CD4-positive, alpha-beta T cell treated with Interleukin-6 for 4 hours (primary cell): ENCODE results near the gene DUSP22.
"Not testable (repeated sequence)": the region's sequence is repeated elsewhere in the genome, so short reads cannot be mapped to it uniquely, and the experiment has no call there.

Source experiments
- DNase-seq: peaks from one replicate; pipeline ENCODE4 v3.0.0-alpha.2; 2020; ENCODE audit warnings: mixed read lengths

Gene DUSP22

GRCh38 chr6:280775-281468 lies 11.4 kb upstream of the DUSP22 start:
- DNase-seq = no peak

GRCh38 chr6:281469-282103 lies 10.7 kb upstream of the DUSP22 start:
- no peak for DNase-seq

DNA sequence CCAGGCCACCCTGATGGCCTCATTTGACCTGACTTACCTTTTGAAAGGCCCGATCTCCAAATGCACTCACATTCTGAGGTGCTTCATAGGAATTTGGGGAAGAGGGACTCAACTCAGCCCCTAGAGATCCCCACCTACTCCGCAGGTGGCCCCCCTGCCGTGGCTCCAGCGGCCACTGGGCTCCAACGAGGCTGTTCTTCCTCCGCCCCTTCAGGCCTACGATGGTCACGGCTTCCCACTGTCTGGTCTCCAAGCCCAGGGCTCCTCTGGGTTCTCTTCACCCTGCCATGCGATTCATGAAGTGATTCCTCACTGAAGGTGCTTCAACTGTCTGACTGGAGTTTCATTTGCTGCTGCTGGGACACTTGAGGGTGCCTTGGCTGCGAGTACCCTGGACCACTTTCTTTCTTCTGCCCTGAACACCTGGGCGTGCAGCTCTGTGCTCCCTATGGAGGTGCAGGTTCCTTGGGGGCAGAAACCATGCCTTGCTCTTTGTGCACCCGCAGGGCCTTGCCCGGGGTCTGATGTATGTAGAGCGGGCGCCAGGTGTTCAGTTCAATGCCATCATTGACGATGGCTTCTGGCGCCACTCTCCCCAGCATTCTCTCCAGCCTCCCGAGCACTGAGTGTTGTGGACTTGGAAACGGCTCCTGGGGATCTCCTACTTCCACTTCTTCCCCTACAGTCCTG lies 10.0 kb upstream of the DUSP22 start:
- no peak for DNase-seq

- no peak for DNase-seq
Observed at GRCh38 chr6:282867-283416, 9.3 kb upstream of the DUSP22 start.

DNA sequence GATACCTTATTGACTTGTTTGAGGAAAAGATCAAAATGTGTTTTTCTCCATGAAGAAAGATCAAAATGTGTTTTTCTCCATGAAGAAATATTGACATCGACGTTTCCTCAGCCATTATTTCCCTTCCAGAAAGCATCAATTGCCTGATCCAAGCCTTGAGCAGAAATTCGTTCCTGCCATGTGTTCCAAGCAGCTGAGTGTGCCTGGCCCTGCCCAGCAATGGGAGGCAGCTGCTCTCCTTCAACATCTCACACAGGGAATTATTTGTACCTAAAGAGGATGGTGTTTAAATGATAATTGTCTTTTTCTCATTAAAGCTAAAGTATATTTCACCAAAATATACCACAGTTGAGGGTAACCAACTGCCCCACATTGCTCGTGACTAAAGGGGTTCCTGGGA lies 7.8 kb upstream of the DUSP22 start:
- no peak for DNase-seq

- no peak for DNase-seq
Observed at GRCh38 chr6:285030-285771, 7.1 kb upstream of the DUSP22 start.

- not testable (repeated sequence) for DNase-seq
Observed at GRCh38 chr6:285902-286301, 6.4 kb upstream of the DUSP22 start.

DNA sequence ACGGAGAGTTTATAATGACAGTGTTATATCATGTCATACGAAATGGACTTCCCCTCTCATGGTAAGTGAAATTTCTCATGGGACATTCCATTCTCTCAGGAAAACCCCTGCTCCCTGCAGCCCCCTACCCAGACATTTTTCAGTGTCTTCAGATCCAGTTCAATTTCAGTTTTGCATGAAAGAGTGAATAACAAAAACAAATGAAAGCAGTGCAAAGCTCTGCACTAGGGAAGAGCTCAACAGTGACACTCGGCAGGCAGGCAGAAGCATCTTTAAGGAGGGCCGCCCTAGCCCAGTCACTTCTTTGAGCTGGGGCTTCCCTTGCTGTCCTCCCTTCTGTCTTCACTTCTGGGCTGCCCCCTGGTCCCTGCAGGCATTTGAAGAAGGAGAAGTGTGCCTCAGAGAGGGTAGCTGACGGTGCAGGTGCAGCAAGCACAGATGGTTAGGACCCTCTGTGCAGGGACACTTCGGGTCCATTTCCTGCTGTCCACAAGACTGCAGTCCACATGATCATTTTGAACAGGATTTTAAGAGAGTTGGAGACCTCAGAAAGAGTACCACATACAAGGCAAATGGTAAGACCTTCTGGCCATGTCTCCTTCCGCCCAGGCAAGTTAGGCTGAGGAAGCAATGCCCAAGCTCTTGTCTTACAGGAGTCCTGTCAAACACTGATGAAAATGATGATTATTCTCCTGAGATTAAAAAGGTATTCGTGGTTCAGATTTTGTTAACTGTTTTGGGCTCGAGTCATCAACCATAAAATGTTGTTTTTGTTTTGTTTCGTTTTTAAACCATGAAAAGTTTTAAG lies 5.4 kb upstream of the DUSP22 start:
- no peak for DNase-seq

DNA sequence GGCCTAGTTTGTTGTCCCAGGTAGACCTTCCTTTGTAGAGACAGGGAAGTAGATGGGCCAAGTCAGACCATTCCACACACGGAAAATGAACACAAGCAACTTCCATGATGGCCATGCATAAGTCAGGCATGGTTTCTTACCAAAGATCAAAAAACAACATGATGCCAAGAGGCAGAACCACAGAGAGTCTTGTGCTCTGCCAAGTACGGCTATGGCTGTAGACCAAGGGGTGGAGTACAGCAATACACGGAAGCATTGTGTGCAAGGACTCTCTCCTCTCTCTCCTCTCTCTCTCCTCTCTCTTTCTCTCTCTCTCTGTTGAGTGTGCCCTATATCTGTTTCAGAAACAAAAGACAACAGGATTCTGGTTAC lies 4.8 kb upstream of the DUSP22 start:
- DNase-seq = no peak

GRCh38 chr6:288866-289265 lies 3.4 kb upstream of the DUSP22 start:
- DNase-seq = no peak

DNA sequence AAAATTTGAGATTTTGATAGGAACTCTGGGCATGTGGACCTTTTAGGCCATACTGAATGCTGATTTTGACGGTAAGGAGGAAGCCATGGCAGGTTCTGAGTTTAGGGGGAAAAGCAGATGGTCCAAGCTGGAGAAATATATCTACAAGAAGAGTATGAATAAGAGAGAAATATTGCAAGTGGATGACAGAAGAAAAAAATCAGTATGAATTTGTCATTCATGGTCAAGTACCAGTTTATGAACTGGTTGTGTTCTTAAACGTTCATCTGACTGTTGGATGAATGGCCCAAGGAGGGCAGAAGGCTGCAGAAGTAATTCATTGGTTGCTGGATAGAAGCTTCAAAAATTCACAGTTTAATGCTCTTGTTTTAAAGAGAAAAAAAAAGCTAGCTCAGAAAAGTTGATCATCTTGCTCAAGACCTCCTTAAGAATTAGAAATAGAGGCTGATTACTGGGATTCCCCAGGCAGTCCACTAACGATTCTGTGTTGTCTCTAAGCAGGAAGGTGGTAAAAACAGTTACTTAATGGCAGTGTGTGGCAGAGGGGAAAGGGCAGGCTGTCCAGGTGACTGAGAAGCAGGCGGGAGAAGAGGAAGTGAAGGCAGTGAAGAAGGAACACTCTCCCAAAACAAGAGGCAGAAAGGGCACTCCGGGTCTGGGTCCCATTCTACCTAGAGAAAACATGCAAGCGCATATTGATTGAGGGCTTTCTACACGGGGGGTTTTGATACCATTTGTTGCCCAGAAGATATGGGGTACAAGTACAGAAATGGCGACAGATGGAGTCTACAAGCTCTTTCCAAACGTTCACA lies 2.0 kb upstream of the DUSP22 start:
- no peak for DNase-seq

- no peak for DNase-seq
Observed at GRCh38 chr6:291204-291696, 1.0 kb upstream of the DUSP22 start.

DNA sequence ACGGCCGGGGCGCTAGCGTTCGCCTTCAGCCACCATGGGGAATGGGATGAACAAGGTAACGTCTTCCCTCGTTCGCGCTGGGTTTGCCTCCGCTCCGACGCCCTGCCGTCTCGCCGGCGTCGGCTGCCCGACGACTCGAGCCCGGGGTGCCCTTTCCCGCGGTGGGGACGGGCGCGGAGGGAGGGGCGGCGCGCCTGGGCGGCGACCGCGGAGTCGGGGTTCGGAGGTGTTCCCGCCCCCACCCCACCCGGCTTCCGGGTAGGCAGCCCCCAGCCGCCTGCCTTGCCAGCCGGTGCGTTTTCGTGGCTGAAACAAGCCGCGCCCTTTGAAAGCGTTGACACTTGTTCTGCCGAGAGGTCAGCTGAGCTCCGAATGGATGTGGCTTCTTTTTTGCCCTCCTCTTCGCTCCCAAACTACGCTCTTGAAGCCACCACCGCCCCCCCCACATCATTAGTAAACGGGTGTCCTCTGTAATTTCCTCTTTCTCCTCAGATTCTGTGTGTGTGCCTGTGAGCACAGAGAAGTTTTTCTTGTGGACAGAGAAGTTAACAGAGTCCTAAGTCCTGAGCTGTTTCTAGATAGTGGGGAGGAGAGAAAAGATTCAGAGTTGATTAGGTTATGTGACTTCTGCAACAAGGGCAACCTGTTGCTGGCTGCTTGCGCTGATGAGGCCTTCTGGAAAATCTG lies 362 bp downstream of the DUSP22 start:
- DNase-seq = peak; percentile 89

GRCh38 chr6:293193-294174 lies 1.2 kb downstream of the DUSP22 start:
- peak; percentile 35 for DNase-seq

DNA sequence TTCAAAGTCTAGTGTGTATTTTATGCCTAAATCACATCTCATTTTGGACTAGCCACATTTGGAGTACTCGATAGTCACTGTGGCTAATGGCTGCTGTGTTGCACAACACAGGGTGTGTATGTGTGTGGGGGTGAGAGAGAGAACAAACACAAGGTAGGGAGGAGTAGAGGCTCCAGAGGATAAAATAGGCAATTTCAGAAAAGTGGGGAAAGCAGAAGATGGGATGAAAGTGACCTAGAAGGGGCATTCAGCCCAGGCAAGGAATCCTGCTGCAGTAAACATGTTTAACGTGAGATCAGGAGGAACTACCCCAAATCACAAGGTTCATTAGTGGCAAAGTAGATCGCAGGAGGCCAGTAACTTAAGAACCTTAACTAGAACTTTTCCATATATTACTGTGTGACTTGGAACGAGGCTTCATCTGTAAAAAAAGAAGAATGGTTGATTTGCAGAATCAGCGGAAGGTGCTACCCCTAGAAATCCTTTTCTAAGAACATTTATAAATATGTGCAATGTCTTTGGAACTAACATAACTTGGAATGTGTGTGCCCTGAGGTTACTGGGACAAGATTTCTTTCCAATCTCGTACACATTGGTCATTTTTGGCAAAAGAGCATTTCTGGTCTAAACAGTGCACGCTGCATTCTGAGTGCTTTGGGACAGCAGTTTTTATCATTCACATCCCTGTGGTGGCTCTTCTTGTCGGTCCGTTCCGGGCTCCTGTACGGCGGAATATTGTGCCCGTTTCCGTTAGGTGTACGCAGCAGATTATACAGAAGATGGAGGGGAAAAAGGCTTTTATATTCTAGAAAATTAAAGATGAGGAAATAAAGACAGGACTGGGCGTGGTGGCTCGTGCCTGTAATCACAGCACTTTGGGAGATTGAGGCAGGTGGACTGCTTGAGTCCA lies 2.6 kb downstream of the DUSP22 start:
- no peak for DNase-seq

DNA sequence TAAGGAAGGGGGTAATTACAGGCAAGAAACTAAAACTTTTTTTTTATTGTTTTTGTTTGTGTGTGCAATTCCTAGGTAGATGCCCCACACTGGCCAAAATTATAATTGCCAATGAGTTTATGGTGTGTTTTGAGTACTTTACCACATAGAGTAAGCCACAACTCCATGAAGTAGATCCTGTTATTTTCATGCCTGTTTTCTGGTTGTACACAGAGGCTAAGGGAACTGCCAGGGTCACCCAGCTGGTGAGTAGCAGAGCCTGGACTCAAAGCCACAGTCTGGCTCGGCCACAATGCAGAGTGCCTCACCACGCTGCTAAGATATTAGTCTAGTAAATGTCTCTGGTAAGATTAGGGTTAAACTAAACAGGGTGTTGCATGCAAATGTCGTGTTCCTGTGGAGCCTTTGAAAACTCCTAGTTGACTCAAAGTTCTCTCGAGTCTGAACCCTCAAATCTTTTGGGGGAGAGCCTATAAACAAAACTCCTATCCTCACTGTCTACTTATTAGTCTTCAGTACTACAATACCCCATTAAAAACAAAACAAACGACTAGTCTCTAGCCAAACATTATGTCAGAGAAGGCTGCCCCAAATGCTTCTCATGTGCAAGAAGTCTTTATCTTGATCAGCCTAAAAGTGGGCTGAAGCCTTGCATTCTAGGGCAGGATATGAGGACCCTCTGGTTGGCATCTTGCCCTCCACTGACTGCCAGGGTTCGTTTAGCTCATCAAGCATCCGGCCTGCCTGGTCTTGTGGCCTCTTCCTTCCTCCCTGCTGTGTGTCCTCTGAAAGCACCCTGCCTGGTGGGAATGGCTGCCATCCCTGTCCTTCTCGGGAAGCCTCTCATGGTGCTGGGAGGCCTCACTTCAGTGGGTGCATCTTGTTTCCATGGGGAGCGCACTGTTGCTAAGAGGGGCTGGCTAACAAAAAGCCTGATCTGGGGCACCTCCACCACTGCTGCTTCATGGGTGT lies 4.2 kb downstream of the DUSP22 start:
- peak; percentile 30 for DNase-seq
